HG03457 (cell line): ENCODE data around the gene NPY4R.
"Not testable (repeated sequence)": the region's sequence is repeated elsewhere in the genome, so short reads cannot be mapped to it uniquely, and the experiment has no call there.

Source experiments
- ATAC-seq: cut with Tn5 transposase; IDR thresholded peaks from one replicate; pipeline ENCODE4 v1.9.1; 2021; ENCODE audit warnings: moderate number of reproducible peaks; ENCODE audit not compliant: unreplicated experiment

NPY4R gene

GRCh38 chr10:46465765-46466164 is at the start of gene NPY4R:
TSS of gene NPY4R (minus strand) at chr10:46465958. CDS start at chr10:46462635, 3,323 bp downstream.
- ATAC-seq, result not testable (repeated sequence)

GRCh38 chr10:46515366-46515765 is 49.6 kb upstream of the NPY4R start:
- no peak for ATAC-seq

- ATAC-seq, result no peak
Measured at GRCh38 chr10:46514899-46515298, 49.1 kb upstream of the NPY4R start.

GRCh38 chr10:46514431-46514861 is 48.7 kb upstream of the NPY4R start:
- ATAC-seq, result no peak

- ATAC-seq, result not testable (repeated sequence)
Measured at GRCh38 chr10:46513333-46513732, 47.6 kb upstream of the NPY4R start.

GRCh38 chr10:46512725-46513124 is 47.0 kb upstream of the NPY4R start:
- not testable (repeated sequence) for ATAC-seq

- not testable (repeated sequence) for ATAC-seq
Measured at GRCh38 chr10:46512002-46512401, 46.2 kb upstream of the NPY4R start.

GRCh38 chr10:46499990-46500389 is 34.2 kb upstream of the NPY4R start:
- ATAC-seq, result not testable (repeated sequence)

- not testable (repeated sequence) for ATAC-seq
Measured at GRCh38 chr10:46498985-46499703, 33.4 kb upstream of the NPY4R start.

- ATAC-seq, result not testable (repeated sequence)
Measured at GRCh38 chr10:46497878-46498277, 32.1 kb upstream of the NPY4R start.

- not testable (repeated sequence) for ATAC-seq
Measured at GRCh38 chr10:46497401-46497800, 31.6 kb upstream of the NPY4R start.

GRCh38 chr10:46491364-46492114 is 25.8 kb upstream of the NPY4R start:
- ATAC-seq, result not testable (repeated sequence)

GRCh38 chr10:46490285-46490684 is 24.5 kb upstream of the NPY4R start:
- ATAC-seq, result not testable (repeated sequence)

GRCh38 chr10:46486459-46486858 is 20.7 kb upstream of the NPY4R start:
- ATAC-seq, result not testable (repeated sequence)

GRCh38 chr10:46474746-46475320 is 9.1 kb upstream of the NPY4R start:
- not testable (repeated sequence) for ATAC-seq

GRCh38 chr10:46473758-46474157 is 8.0 kb upstream of the NPY4R start:
- ATAC-seq, result not testable (repeated sequence)

- not testable (repeated sequence) for ATAC-seq
Measured at GRCh38 chr10:46470134-46470533, 4.4 kb upstream of the NPY4R start.

- not testable (repeated sequence) for ATAC-seq
Measured at GRCh38 chr10:46468119-46468809, 2.5 kb upstream of the NPY4R start.

GRCh38 chr10:46463608-46464007 is 2.1 kb downstream of the NPY4R start:
- ATAC-seq, result not testable (repeated sequence)

- not testable (repeated sequence) for ATAC-seq
Measured at GRCh38 chr10:46462276-46462675, 3.5 kb downstream of the NPY4R start.

- not testable (repeated sequence) for ATAC-seq
Measured at GRCh38 chr10:46459579-46459978, 6.2 kb downstream of the NPY4R start.
